DMS79 (cell line): Measurements from ENCODE around the gene SP3.

Source experiments
- DNase-seq: peaks from one replicate; lab custom pipeline; 2025; lab: John Stamatoyannopoulos, UW

SP3 gene

GRCh38 chr2:173942861-173943523 is 22.2 kb downstream of the SP3 start:
- DNase-seq: no peak

- DNase-seq: no peak
These were observed 23.6 kb downstream of the SP3 start for GRCh38 chr2:173941567-173941966.

GRCh38 chr2:173940208-173941020 is 24.8 kb downstream of the SP3 start:
- no peak for DNase-seq

GRCh38 chr2:173938700-173939384 is 26.3 kb downstream of the SP3 start:
- DNase-seq: no peak

- no peak for DNase-seq
These were observed 29.9 kb downstream of the SP3 start for GRCh38 chr2:173935305-173935704.

- no peak for DNase-seq
These were observed 30.3 kb downstream of the SP3 start for GRCh38 chr2:173934895-173935294.

GRCh38 chr2:173931751-173932150 is 33.4 kb downstream of the SP3 start:
- DNase-seq: no peak

GRCh38 chr2:173929441-173929840 is 35.7 kb downstream of the SP3 start:
- DNase-seq: no peak

GRCh38 chr2:173926875-173927274 is 38.3 kb downstream of the SP3 start:
- no peak for DNase-seq

GRCh38 chr2:173924285-173924684 is 40.9 kb downstream of the SP3 start:
- peak; percentile 78 for DNase-seq

GRCh38 chr2:173922760-173923159 is 42.4 kb downstream of the SP3 start:
- DNase-seq: no peak

GRCh38 chr2:173922068-173922467 is 43.1 kb downstream of the SP3 start:
- DNase-seq: no peak

GRCh38 chr2:173914055-173914927 is 50.9 kb downstream of the SP3 start:
- no peak for DNase-seq

GRCh38 chr2:173909846-173910245 is 55.3 kb downstream of the SP3 start:
- DNase-seq: no peak

GRCh38 chr2:173906626-173907025 is 58.5 kb downstream of the SP3 start:
- no peak for DNase-seq

- DNase-seq: no peak
These were observed 61.4 kb downstream of the SP3 start for GRCh38 chr2:173903601-173904394.

- no peak for DNase-seq
These were observed 66.2 kb downstream of the SP3 start for GRCh38 chr2:173898996-173899395.

- DNase-seq: no peak
These were observed 67.0 kb downstream of the SP3 start for GRCh38 chr2:173898178-173898668.

- no peak for DNase-seq
These were observed 68.4 kb downstream of the SP3 start for GRCh38 chr2:173896755-173897154.

- DNase-seq: no peak
These were observed 72.8 kb downstream of the SP3 start for GRCh38 chr2:173892341-173892740.
